AG10803 (cell line): ENCODE data around the gene AQP7.
"Not testable (repeated sequence)": the region's sequence is repeated elsewhere in the genome, so short reads cannot be mapped to it uniquely, and the experiment has no call there.

ENCODE experiments used
- DNase-seq: peaks from one replicate; pipeline ENCODE4 v3.0.0; 2010; ENCODE audit warnings: low read depth
- H3K4me3 ChIP-seq: 2 replicates; pipeline ENCODE4 v1.5.1; 2011; ENCODE audit warnings: mild to moderate bottlenecking, low read length, control low read depth
- TF ChIP-seq, protein P1 (sequence below): conservative IDR thresholded peaks from 2 replicates; pipeline ENCODE4 v1.5.1; 2011; ENCODE audit warnings: mild to moderate bottlenecking, low read length, control low read depth, inconsistent platforms

Gene AQP7

DNA sequence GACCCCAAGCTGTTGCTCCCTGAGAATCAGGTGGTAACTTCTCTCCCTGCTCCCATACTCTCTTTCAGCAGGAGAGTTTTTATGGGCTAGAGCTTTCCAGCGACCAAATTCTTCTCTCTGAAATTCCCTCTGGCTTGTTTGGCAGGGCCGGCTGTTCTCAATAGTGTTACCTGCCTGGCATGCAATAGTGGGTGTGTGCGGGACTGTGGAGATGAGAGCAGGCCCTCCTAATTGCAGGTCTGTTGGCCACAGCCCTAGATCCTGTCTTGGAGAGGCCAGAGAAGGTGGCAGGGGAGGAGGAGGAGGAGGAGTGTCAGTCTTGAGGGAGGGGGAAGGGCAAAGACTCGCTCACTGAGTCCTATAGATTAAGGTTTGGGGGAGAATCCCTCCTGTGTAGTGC is 29.5 kb downstream of the AQP7 start:
- DNase-seq, result no peak
- H3K4me3 ChIP-seq, result no peak overlapping the region
- TF ChIP-seq, protein P1, sequence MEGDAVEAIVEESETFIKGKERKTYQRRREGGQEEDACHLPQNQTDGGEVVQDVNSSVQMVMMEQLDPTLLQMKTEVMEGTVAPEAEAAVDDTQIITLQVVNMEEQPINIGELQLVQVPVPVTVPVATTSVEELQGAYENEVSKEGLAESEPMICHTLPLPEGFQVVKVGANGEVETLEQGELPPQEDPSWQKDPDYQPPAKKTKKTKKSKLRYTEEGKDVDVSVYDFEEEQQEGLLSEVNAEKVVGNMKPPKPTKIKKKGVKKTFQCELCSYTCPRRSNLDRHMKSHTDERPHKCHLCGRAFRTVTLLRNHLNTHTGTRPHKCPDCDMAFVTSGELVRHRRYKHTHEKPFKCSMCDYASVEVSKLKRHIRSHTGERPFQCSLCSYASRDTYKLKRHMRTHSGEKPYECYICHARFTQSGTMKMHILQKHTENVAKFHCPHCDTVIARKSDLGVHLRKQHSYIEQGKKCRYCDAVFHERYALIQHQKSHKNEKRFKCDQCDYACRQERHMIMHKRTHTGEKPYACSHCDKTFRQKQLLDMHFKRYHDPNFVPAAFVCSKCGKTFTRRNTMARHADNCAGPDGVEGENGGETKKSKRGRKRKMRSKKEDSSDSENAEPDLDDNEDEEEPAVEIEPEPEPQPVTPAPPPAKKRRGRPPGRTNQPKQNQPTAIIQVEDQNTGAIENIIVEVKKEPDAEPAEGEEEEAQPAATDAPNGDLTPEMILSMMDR, result no peak

DNA sequence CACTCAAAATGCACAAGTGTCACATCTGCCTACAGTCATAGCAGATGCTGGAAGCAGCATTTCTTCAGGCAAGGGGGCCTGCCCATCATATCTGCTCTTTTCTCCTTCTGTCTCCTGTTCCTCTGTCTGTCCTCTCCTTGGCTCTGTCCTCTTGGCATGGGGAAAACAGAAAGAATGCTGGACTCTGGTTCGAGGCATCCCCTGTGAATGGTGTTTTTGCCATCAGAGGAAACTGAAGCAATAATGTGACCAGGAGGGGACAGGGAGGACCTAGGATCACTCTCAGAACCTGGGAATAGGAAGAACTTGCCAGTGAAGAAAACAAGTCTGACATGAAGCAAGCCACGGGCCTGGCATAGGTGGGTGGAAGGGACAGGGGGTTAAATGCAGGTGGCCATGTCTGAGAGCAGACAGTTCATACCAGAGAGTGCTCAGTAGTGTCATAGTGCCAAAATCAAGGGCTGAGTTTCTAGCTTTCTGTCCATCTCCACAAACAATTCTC is 35.3 kb downstream of the AQP7 start:
- H3K4me3 ChIP-seq, result no peak overlapping the region
- DNase-seq, result no peak
- TF ChIP-seq, protein P1, result no peak

- not testable (repeated sequence) for DNase-seq, H3K4me3 ChIP-seq
Measured at GRCh38 chr9:33364814-33365213, 37.6 kb downstream of the AQP7 start.

- no peak for DNase-seq
- TF ChIP-seq, protein P1, result no peak
Measured at GRCh38 chr9:33364127-33364526, 38.2 kb downstream of the AQP7 start.

DNA sequence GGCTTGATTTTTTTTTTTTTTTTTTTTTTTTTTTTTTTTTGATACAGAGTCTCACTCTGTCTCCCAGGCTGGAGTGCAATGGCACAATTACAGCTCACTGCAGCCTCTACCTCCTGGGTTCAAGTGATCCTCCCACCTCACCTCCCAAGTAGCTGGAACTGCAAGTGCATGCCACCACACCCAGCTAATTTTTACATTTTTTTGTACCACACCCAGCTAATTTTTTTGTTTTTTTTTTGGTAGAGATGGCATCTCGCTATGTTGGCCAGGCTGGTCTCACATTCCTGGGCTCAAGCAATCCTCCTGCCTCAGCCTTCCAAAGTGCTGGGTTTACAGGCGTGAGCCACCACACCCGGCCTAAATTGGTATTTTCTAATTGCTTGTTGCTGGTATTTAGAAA is 43.7 kb downstream of the AQP7 start:
- not testable (repeated sequence) for DNase-seq, H3K4me3 ChIP-seq

More at GRCh38 chr9:33364127-33364526, 38.2 kb downstream of the AQP7 start:
- H3K4me3 ChIP-seq, result no peak overlapping the region

GRCh38 chr9:33355933-33356332 is 46.4 kb downstream of the AQP7 start:
- TF ChIP-seq, protein P1, result no peak
- no peak for DNase-seq
- no peak overlapping the region for H3K4me3 ChIP-seq

- no peak overlapping the region for H3K4me3 ChIP-seq
- TF ChIP-seq, protein P1, result no peak
- DNase-seq, result no peak
Measured at GRCh38 chr9:33354651-33355211, 47.6 kb downstream of the AQP7 start.

DNA sequence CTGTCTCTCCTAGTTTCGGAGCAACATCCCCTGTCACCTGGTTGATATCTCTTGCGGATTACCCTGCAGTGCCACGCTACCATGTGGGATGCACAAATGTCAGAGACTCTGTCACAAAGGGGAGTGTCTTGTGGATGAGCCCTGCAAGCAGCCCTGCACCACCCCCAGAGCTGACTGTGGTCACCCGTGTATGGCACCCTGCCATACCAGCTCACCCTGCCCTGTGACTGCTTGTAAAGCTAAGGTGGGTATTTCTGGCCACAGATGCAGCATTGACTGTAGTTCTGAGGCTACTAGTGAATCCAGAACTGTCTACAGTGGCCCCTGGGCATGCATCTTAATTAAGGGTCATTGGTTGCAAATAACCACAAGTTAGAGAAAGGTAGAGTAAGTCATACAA is 50.8 kb downstream of the AQP7 start:
- DNase-seq, result no peak
- no peak overlapping the region for H3K4me3 ChIP-seq
- TF ChIP-seq, protein P1, result no peak
